PC-9 (cell line): Measurements from ENCODE around the gene PCDH9.
"Not testable (repeated sequence)": the region's sequence is repeated elsewhere in the genome, so short reads cannot be mapped to it uniquely, and the experiment has no call there.

Experiments
- EZH2 ChIP-seq: fragments of 200-600 bp; sonication (generic); IDR thresholded peaks from 2 replicates; pipeline ENCODE4 v1.8.0; 2017; ENCODE audit warnings: antibody characterized with exemption, low read depth
- TF ChIP-seq, protein P1 (sequence below): fragments of 200-600 bp; sonication (generic); conservative IDR thresholded peaks from 2 replicates; pipeline ENCODE4 v1.6.1; 2017; ENCODE audit warnings: mixed run types, antibody characterized with exemption, mild to moderate bottlenecking, moderate library complexity

DNA sequence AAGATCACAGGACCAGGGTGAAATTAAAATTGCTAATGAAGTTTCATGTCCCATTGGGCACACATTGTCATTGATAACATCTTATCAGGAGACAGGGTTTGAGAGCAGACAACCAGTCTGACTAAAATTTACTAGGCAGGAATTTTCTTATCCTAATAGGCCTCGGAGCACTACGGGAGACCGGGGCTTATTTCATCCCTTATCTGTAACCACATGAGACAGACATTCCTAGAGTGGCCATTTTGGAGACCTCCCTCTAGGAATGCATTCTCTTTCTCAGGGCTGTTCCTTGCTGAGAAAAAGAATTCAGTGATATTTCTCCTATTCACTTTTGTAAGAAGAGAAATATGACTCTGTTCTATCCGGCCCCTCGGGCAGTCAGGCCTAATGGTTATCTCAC lies 943.3 kb downstream of the PCDH9 start:
- TF ChIP-seq, protein P1, sequence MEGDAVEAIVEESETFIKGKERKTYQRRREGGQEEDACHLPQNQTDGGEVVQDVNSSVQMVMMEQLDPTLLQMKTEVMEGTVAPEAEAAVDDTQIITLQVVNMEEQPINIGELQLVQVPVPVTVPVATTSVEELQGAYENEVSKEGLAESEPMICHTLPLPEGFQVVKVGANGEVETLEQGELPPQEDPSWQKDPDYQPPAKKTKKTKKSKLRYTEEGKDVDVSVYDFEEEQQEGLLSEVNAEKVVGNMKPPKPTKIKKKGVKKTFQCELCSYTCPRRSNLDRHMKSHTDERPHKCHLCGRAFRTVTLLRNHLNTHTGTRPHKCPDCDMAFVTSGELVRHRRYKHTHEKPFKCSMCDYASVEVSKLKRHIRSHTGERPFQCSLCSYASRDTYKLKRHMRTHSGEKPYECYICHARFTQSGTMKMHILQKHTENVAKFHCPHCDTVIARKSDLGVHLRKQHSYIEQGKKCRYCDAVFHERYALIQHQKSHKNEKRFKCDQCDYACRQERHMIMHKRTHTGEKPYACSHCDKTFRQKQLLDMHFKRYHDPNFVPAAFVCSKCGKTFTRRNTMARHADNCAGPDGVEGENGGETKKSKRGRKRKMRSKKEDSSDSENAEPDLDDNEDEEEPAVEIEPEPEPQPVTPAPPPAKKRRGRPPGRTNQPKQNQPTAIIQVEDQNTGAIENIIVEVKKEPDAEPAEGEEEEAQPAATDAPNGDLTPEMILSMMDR: not testable (repeated sequence)
- not testable (repeated sequence) for TF ChIP-seq EZH2
